Measurements from ENCODE around the gene DDX20.
"Not testable (repeated sequence)": the region's sequence is repeated elsewhere in the genome, so short reads cannot be mapped to it uniquely, and the experiment has no call there.

Gene DDX20

DNA sequence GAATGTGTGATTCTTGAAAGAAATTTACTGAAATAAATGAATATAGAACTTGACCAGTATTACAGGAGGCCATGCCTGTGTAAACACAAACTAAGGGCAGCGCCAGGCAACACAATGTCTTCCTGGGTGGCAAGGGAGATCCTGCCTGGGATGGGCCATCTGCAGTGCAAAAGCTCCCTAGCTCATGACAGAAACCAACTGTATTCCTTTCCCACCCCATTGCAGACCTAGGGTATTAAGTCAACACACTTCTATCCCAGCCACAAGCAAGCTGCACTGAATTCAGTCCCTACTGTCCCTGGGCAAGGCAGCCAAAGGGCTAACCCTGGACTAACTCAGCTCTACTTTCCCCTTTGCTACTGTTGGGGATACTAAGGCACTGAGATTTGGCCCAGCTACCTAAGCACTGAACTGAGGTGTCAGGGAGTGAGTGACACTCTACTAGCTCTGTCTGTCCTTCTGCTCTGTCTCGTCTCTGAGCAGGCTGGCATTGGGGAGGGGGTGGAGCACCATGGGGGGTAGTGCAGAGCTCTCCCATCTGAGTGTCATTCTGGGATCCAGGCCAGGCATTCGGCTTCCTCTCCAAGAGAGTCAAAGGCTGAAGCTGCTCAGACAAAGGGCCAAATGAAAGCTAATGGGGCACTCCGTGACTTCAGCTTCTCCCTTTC lies 19.0 kb upstream of the DDX20 start:
- in situ Hi-C loops (cut with HindIII; ENCODE audit: low pct_unique_long_range_greater_than_20kb, low sequenced_read_pairs) = no loop called here
- no peak for DNase-seq (ENCODE audit: low read depth in 1 of 2, low spot score in 1 of 2)
- no peak for TF ChIP-seq JUND (IDR thresholded peaks at IDR 0.05; ENCODE audit: low read depth)

DNA sequence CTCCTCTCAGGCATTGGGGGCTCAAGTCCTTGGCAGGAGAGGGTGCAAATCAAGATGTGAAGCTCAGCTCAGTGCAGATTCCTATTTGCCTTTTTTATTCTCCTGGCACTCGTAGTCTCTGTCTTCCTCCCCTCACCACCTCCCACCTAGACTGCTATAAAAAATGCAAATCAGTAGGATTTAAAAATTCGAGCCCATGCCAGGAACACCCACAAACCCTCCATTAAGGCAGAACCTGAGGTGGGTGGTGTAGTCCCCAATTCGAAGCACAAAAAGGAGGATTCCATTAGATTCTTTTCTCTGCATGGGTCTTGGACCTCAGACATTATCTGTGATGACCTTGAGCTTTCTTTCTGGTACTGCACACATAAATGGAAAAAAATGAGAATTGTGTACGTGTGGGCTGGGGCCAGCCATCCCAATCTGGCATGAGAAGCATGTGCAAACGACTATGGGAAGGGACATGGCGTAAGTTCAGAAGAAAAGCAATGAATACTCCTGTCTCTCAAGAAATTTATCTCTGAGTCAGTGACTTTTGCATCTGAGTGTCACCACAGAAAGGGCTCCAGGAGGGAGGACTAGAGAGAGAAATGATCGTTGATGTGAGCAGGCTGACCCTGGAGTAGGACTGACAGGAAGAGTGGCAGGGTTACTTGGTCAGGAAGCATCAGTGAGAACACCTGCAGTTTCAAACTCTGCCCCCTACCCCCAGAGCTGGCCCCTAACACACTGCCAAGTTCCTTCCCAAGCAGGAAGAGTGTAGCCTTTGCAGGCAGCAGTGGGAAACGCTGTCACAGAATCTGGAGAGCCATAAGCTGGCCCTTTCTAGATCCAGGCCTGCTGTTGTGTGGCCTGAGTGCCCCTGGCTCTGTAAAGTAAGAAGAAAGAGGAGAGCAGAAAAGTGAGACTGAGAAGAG lies 18.2 kb upstream of the DDX20 start:
- no peak for TF ChIP-seq JUND (IDR thresholded peaks at IDR 0.05; ENCODE audit: low read depth)
- DNase-seq (ENCODE audit: low read depth in 1 of 2, low spot score in 1 of 2) = no peak
- in situ Hi-C loops (cut with HindIII; ENCODE audit: low pct_unique_long_range_greater_than_20kb, low sequenced_read_pairs) = no loop called here

DNA sequence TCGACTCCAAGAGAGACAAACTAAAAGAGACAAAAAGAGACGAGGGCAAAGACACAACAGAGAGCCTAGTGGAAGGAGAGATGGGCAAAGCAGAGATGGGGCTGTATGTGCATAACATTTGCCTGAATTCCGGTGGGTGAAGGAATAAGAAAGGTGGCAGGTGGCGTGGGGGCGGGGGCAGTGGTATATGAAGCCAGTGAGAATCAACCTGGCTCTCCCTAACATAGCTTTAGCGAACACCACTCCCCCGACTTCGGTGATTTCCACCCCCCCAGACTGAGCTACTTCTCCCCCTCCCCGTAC lies 17.6 kb upstream of the DDX20 start:
- no peak for TF ChIP-seq JUND (IDR thresholded peaks at IDR 0.05; ENCODE audit: low read depth)
- DNase-seq (ENCODE audit: low read depth in 1 of 2, low spot score in 1 of 2) = no peak
- in situ Hi-C loops (cut with HindIII; ENCODE audit: low pct_unique_long_range_greater_than_20kb, low sequenced_read_pairs) = no loop called here

DNA sequence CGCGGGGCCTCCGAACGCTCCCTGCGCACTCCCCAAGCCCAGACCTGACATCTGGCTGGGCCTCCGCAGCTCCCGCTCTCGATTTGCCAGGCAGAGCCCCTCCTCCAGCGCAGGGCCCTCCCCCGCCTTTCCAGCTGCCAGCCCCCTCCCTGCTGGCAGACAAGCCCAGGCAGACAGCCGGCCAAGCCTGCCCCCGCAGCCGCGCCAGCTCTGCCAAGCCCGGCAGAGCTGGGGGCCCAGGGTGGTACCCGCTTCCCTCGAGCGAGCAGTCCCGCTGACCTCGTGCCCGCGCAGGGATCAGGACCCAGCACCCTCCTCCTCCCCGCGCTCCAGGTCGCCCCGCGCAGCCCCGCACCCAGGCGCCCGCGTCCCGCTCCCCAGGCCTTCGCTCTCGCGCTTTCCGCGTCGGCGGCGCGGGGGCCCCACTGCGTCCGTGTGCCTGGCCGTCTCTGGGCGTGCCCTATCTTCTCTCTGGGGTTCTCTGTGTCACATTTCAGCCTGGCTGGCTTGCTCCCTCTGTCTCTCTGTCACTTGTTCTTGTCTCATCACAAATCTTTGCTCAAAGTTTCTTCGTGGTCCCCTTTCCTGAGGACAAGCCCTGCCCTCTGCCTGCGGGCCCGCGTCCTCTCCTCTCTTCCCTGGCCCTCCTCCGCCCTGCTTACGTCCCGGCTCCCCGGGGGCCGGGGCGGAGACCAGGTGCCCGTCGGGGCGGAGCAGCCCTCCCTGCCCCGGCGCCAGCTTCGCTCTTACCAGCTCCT lies 17.1 kb upstream of the DDX20 start:
- in situ Hi-C loops (cut with HindIII; ENCODE audit: low pct_unique_long_range_greater_than_20kb, low sequenced_read_pairs) = no loop called here
- DNase-seq (ENCODE audit: low read depth in 1 of 2, low spot score in 1 of 2) = peak; percentile 30 to 79
- TF ChIP-seq JUND (IDR thresholded peaks at IDR 0.05; ENCODE audit: low read depth) = no peak

DNA sequence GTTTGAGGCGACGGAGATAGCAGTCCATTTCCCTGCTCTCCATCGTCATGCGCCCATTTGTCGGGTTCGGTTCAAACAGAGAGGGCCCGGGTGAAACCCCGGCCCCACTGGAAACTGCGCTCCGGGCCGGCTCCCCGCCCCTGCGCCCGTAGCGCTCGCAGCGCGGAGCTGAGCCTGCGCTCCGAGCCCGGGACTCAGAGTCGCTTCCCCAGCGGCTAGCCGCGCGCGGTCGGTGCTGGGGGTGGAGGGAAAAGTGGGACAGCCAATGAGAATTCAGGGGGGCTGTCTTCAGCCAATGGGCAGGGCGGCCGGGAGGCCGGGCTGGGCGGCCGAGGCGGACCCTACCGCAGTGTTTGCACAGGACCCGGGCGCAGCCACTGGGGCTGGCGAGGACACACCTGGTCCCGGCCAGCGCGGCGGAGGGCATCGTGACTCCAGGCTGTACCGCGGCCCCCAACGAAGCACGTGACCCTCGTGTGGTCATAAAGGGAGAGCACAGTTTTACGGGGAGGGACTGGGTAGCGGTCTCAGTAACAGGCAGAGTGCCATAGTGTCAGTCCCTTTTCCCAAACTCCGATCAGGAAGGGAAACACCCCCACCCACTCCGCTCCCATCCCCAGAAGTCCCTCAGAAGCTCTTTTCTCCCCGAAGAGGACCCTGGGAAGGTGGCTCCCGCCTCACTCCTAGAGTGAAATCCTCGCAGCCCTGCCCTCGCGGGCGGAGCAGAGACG lies 16.3 kb upstream of the DDX20 start, which contains the start of gene INKA2:
INKA2 (minus strand) TSS at position 202 of the 731 bp plus-strand sequence; CDS start at position 49, 153 bp downstream.
- peak; percentile 61 to 90 for DNase-seq (ENCODE audit: low read depth in 1 of 2, low spot score in 1 of 2)
- no peak for TF ChIP-seq JUND (IDR thresholded peaks at IDR 0.05; ENCODE audit: low read depth)
- in situ Hi-C loops (cut with HindIII; ENCODE audit: low pct_unique_long_range_greater_than_20kb, low sequenced_read_pairs) = no loop called here

DNA sequence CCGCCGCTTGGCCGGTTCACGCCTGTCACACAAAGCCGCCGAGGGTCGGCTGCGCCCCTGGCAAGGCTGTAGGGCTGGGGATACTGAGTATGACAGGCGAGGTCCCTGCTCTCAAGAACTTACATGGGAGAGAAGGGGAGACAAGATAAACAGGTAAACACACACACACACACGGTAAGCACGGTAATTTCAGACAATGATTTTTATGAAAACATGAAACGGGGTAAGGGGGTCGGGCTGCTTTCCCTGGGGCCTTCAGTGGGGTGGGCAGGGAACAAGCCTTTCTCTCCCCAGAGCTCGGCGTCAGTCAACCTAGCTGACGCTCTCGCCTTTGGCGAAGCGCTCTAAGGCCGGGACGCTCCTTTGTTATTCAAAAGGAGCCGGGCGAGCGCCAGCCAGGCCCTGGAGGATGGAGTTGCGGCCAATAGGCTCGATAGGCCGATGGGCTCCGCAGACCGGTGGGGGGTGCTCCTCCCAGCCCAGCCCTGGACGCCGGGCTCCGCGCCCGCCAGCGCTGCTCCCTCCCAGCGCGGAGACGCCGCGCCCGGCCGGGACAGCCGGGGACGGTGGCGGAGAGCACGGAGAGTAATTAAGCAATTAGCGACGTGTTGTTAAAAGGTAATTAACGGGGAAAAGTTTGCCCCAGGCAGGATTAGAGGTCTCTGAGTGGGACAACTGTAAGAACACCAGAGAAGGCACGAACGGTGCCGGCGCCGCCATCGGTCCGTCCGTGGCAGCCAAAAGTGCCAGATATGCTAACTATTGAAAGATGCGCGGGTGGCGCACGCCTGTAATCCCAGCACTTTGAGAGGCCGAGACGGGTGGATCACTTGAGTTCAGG lies 15.6 kb upstream of the DDX20 start:
- in situ Hi-C loops (cut with HindIII; ENCODE audit: low pct_unique_long_range_greater_than_20kb, low sequenced_read_pairs) = no loop called here
- no peak for TF ChIP-seq JUND (IDR thresholded peaks at IDR 0.05; ENCODE audit: low read depth)
- peak in 1 of 2 experiments; percentile 73 for DNase-seq (ENCODE audit: low read depth in 1 of 2, low spot score in 1 of 2)

DNA sequence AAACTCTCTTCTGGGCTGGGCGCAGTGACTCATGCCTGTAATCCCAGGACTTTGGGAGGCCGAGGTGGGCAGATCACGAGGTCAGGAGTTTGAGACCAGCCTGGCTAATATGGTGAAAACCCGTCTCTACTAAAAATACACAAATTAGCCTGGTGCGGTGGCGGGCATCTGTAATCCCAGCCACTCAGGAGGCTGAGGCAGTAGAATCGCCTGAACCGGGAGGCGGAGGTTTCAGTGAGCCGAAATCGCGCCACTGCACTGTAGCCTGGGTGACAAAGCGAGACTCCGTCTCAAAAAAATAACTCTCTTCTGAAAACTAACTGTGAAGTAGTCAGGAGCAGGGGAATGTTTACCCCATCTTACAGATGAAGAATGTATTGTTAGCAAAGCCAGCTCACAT lies 13.4 kb upstream of the DDX20 start:
- DNase-seq (ENCODE audit: low read depth in 1 of 2, low spot score in 1 of 2); in situ Hi-C loops (cut with HindIII; ENCODE audit: low pct_unique_long_range_greater_than_20kb, low sequenced_read_pairs): not testable (repeated sequence)

DNA sequence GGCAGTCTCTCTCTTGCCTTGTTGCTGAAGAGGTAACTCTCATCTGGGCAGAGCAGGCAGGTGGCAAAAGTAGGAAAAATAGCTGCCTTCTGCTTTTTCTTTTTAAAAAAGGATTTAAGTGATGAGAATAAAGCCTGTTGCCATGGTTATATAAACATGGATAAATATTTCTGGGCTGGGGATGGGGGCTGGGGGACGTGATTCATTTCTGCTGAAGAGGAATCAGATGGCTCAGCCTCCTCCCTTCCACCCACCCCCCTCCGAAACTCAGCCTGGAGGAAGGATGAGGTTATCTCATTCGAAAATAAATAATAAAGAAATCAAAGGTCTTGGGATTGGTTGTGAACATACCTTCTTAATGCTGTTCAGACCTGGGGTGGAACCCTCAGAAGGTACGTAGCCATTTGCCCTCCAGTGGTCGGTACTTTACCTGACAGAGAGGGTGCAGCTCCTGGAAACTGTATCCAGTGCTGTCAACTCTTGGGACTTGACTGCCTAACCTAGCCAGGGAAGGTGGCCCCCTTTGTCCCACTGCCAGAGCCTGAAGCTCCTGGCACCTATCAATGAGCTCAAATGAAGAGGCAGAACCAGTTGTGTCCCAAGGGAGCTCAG lies 12.7 kb upstream of the DDX20 start:
- no peak for DNase-seq (ENCODE audit: low read depth in 1 of 2, low spot score in 1 of 2)
- in situ Hi-C loops (cut with HindIII; ENCODE audit: low pct_unique_long_range_greater_than_20kb, low sequenced_read_pairs) = no loop called here
- no peak for TF ChIP-seq JUND (IDR thresholded peaks at IDR 0.05; ENCODE audit: low read depth)

DNA sequence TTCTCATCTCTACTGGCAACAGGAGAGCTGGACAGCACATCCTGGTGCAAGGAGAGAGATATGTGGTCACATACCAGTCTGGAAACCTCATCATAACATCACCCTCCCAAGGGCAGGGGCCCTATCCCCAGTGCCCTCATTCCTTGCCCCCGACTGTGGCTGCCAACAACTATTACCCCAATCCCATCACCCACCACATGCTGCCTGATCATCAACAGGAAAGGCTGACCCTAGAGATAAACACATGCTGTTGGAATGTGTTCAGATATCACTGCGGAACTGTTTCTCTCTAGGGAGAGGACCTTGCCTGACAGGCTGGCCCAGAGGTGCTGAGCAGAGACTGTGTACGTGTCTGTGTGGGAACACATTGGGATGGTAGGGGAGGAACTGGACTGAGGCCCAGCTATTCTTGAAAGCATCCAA lies 12.0 kb upstream of the DDX20 start:
- TF ChIP-seq JUND (IDR thresholded peaks at IDR 0.05; ENCODE audit: low read depth) = no peak
- no peak for DNase-seq (ENCODE audit: low read depth in 1 of 2, low spot score in 1 of 2)
- in situ Hi-C loops (cut with HindIII; ENCODE audit: low pct_unique_long_range_greater_than_20kb, low sequenced_read_pairs) = no loop called here

DNA sequence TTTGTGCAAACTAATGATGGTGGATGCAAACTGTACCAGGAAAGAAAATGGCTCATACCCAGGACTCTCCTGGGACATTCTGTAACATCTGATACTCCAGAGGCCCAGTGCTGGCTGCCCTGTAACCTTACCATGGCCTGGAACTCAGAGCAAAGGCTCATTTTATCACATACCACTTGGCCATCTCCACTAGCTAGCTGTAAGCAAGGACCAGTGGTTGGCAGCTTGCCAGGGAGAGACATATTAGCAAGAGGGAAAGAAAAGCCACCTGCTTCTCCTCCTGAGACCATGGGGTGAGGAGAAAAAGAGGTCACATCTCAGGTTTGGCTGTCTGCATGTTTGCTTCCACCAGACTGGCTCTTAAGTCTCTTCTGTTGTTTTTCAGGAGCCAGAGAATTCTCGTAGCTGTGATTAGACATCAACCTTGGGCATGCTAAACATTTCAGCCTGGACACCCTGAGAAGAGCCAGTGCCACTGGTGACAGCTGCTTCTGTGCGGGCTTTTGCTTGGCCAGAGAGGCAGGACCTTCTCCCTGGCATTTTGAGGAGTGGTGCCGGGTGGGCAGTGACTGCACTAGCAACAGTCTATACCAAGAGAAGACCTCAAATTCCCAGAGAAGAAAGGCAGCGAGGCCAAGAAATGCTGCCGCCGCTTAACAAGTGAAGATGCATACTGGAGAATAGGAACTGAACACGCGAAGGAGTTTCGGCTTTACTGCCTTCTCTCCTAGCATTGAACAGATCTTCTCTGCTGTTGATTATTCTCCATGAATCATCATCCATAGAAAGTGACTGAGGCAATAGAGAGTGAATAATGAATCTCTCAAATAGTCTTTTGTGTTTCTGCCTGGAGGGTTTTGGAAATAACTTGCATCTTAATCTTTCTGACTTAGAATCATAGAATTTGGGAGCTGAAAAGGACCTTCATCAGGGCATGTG lies 9.8 kb upstream of the DDX20 start:
- in situ Hi-C loops (cut with HindIII; ENCODE audit: low pct_unique_long_range_greater_than_20kb, low sequenced_read_pairs) = no loop called here
- no peak for DNase-seq (ENCODE audit: low read depth in 1 of 2, low spot score in 1 of 2)
- TF ChIP-seq JUND (IDR thresholded peaks at IDR 0.05; ENCODE audit: low read depth) = no peak

All from T47D (cell line).